GM19397 (cell line): ENCODE results near the gene NOL4.
"Not testable (repeated sequence)": the region's sequence is repeated elsewhere in the genome, so short reads cannot be mapped to it uniquely, and the experiment has no call there.

Experiments used
- ATAC-seq: cut with Tn5 transposase; IDR thresholded peaks from one replicate; pipeline ENCODE4 v1.9.1; 2021; ENCODE audit warnings: mild to moderate bottlenecking, moderate library complexity; ENCODE audit not compliant: unreplicated experiment

Gene NOL4

GRCh38 chr18:34224423-34225217, at the start of gene NOL4:
NOL4 (minus strand) TSS chr18:34224913; CDS start chr18:34223253, 1,660 bp downstream.
- no peak for ATAC-seq

GRCh38 chr18:34266029-34266428, 41.3 kb upstream of the NOL4 start:
- ATAC-seq: not testable (repeated sequence)

- ATAC-seq: peak; percentile 68
Observed at GRCh38 chr18:34261865-34262780, 37.4 kb upstream of the NOL4 start.

- no peak for ATAC-seq
Observed at GRCh38 chr18:34258176-34258575, 33.5 kb upstream of the NOL4 start.

GRCh38 chr18:34251919-34252318, 27.2 kb upstream of the NOL4 start:
- ATAC-seq: no peak

GRCh38 chr18:34248727-34249126, 24.0 kb upstream of the NOL4 start:
- no peak for ATAC-seq

- ATAC-seq: no peak
Observed at GRCh38 chr18:34242739-34243138, 18.0 kb upstream of the NOL4 start.

GRCh38 chr18:34233781-34234388, 9.2 kb upstream of the NOL4 start:
- not testable (repeated sequence) for ATAC-seq

- no peak for ATAC-seq
Observed at GRCh38 chr18:34225218-34225553, 473 bp upstream of the NOL4 start.

GRCh38 chr18:34223893-34224422, 755 bp downstream of the NOL4 start:
- ATAC-seq: no peak

GRCh38 chr18:34223164-34223892, 1.4 kb downstream of the NOL4 start:
- no peak for ATAC-seq

- no peak for ATAC-seq
Observed at GRCh38 chr18:34222307-34223163, 2.2 kb downstream of the NOL4 start.

GRCh38 chr18:34221971-34222306, 2.8 kb downstream of the NOL4 start:
- ATAC-seq: no peak

- ATAC-seq: no peak
Observed at GRCh38 chr18:34220081-34220815, 4.5 kb downstream of the NOL4 start.

GRCh38 chr18:34219651-34220050, 5.1 kb downstream of the NOL4 start:
- no peak for ATAC-seq

- ATAC-seq: no peak
Observed at GRCh38 chr18:34212511-34212910, 12.2 kb downstream of the NOL4 start.

- ATAC-seq: peak; percentile 49
Observed at GRCh38 chr18:34207344-34207851, 17.3 kb downstream of the NOL4 start.

GRCh38 chr18:34203866-34204265, 20.8 kb downstream of the NOL4 start:
- ATAC-seq: no peak

- no peak for ATAC-seq
Observed at GRCh38 chr18:34196256-34196655, 28.5 kb downstream of the NOL4 start.
